MM.1S (cell line): ENCODE data around the gene PTPRA.

Experiments used
- CTCF ChIP-seq: fragments of 300-600 bp; sonication (generic); IDR thresholded peaks from 2 replicates; pipeline ENCODE4 v1.5.1; 2016; ENCODE audit warnings: antibody characterized with exemption, low read length, mixed read lengths
- EZH2 ChIP-seq: fragments of 300-600 bp; sonication (generic); optimal IDR thresholded peaks from 2 replicates; pipeline ENCODE3; 2017; ENCODE audit warnings: low read depth, mild to moderate bottlenecking, antibody characterized with exemption, low read length, mixed read lengths

- TF ChIP-seq CTCF = no peak
- no peak for TF ChIP-seq EZH2
Observed at GRCh38 chr20:2890742-2891141, 17.5 kb downstream of the PTPRA start.
